Anterior cingulate cortex (tissue), 58 donors: ENCODE data around the gene NOTUM.

Source experiments
- DNase-seq, 58 donors: peaks; one replicate each; lab custom pipeline; 2025; lab: John Stamatoyannopoulos, UW

Gene NOTUM

GRCh38 chr17:81941484-81942166 is 19.4 kb downstream of the NOTUM start:
- DNase-seq, result peak in 19 of 58 donors; percentile 12 to 69 (median 24)

- no peak for DNase-seq
These were observed 20.2 kb downstream of the NOTUM start for GRCh38 chr17:81940538-81941483.

- DNase-seq, result peak in 56 of 58 donors; percentile 26 to 92 (median 68)
These were observed 21.1 kb downstream of the NOTUM start for GRCh38 chr17:81939881-81940385.

- DNase-seq, result no peak
These were observed 21.8 kb downstream of the NOTUM start for GRCh38 chr17:81939218-81939617.

- no peak for DNase-seq
These were observed 25.3 kb downstream of the NOTUM start for GRCh38 chr17:81935709-81936084.

GRCh38 chr17:81934850-81935708 is 25.9 kb downstream of the NOTUM start:
- DNase-seq, result no peak

GRCh38 chr17:81934098-81934757 is 26.8 kb downstream of the NOTUM start:
- DNase-seq, result no peak

GRCh38 chr17:81933178-81933699 is 27.7 kb downstream of the NOTUM start:
- DNase-seq, result no peak

GRCh38 chr17:81932333-81932983 is 28.5 kb downstream of the NOTUM start:
- no peak for DNase-seq

GRCh38 chr17:81931557-81932332 is 29.2 kb downstream of the NOTUM start:
- DNase-seq, result no peak

- DNase-seq, result no peak
These were observed 29.8 kb downstream of the NOTUM start for GRCh38 chr17:81931189-81931556.

GRCh38 chr17:81930142-81931125 is 30.6 kb downstream of the NOTUM start:
- DNase-seq, result no peak

GRCh38 chr17:81929253-81930141 is 31.5 kb downstream of the NOTUM start:
- no peak for DNase-seq

GRCh38 chr17:81928544-81929252 is 32.3 kb downstream of the NOTUM start:
- no peak for DNase-seq
